NCI-H146 (cell line): ENCODE results near the gene GNA12.

Experiments
- DNase-seq: peaks from one replicate; lab custom pipeline; 2025; lab: John Stamatoyannopoulos, UW

GNA12 gene

DNA sequence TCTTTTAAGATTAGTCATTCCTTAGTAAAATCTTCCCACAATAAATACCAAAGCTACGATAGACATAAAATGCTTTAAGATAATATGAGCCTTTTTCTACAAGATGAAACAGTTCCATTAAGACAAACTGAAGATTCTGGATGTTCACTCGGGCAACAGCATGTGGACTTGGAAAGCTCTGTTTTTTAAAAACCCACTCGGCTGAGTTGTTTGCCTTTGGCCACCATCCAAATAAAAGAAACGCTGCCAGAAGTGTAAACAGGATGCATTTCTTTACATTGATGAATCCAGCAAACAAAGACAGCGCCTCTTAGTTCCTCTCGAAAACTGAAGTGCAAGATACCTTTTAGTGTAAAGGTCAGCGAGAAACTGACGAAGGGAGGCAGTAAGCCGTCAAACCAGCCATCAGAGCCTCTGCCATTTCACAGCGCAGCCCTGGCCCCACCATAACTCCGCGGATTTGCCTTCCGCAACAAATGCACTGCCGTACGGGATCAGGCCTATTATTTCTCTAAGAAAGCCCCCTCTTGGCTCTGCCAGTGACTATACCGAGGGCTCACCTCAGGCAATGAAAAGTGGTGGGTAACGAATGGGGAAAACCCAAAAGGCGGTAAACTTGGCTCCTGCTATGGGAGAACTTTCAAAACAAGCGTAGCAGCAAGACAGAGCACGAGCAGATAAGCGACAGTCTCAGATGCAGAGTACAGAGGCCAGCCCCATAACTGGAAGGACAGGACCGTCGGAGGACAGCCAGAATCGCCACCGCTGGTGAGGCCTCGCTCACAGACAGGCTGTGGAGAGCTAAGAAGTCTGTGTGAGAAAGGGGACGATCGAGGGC, 41.4 kb downstream of the GNA12 start:
- no peak for DNase-seq

DNA sequence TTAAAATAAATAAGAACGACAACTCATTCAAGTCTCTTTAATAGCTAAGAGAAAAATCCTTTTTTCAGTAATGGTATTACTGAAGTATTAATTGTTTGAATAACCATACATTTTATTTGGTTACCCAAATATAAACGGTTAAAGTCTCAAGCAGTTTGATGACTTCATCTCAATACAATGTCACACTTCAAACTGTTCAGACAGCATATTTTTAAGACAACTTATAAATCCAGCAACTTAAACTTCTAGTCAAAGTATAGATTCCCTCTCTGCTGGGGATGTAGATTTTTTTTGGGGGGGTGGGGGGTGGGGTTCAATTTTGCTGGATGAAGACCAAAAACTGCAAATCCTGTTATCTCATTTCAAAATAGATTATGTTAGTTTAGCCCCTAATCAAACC, 42.0 kb downstream of the GNA12 start:
- DNase-seq = no peak

DNA sequence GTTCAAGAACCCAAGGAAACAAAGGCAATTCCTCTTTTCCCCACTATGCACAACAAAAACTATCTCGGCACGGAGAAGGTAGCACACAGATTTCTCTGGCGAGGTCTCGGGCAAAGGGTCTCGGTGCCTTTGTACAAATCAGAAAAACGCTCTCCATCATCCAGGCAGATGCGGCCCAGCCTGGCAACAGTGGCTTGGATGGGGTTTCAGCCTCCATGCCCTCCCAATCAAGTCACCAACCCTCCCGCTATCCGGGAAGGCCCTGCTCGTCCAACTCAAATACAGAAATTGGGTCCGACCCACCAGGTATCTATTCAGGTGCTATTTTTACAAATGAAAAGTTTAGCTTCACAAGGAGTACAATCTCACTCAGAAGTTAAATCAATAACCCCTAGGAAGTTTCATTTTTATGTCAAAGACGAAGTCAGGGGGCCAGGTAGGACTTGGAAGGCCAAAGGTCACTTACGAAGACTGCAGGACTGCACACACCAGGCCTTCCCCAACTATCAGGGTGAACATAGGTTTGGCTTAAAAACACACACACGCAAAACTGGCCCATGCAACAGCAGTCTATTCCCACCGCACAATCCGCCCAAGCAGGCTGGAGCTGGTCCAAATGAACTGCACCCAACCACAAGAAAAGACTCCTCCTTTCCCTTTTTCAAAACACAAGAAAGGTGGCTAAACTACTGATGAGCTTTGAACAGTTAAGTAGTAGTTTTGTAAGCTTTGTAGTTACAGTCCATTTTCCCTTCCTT, 43.0 kb downstream of the GNA12 start:
- DNase-seq = no peak

DNA sequence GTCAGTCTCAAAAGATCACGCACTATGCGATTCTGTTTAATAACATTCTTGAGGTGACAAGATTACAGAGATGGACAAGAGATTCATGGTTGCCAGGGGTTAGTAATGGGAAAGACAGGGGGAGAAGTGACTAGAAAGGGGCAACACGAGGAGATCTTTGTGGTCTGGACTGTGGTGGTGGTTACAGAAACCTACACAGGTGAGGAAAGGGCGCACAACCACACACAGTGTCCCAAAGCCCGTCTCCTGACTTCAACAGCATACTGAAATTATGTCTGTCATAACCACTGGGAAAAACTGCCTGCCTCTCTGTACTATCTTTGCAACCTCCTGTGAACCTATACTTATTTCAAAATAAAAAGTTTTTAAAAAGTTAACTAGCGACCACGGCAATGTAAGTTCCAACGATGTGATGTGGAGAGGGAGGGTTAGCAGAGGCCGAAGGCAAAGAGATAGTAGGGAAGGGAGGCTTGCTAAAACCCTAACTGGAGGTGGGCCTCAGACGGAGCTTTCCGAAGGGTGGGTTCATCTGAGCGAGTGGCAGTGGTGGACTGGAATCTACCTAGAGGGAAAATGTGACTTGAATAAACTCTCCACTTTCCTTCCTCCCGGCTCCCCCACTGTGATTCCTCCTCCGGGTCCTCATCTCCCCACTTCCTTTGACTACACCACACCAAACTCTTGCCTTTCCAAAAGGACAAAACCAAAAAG, 43.7 kb downstream of the GNA12 start:
- no peak for DNase-seq

DNA sequence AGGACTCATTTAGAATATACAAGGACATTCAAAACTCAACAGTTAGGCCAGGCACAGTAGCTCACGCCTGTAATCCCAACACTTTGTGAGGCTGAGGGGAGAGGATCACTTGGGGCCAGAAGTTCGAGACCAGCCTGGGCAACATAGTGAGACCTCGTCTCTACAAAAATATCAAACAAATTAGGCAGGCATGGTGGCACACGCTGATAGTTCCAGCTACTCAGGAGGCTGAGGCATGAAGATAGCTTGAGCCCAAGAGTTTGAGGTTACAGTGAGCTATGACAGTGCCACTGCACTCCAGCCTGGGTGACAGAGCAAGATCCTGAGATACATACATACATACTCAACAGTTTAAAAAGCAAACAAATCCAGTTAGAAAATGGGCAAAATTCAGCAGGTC, 44.9 kb downstream of the GNA12 start:
- DNase-seq = no peak

DNA sequence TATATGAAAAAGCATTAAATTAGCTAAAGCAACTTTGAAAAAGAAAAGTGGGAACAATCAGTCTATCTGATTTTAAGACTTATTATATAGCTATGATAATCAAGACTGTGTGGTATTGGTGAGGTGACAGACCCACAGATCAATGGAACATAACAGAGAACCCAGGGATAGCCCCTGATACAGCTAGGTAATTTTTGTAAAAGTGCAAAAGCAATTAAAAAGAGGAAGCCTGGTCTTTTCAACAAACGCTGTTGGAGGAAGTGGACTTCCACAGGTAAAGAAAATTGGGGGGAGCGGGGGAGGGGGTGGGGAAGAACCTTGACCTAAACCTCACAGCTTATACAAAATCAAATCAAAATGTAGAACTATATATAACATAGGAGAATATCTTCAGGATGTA, 45.4 kb downstream of the GNA12 start:
- DNase-seq = no peak

DNA sequence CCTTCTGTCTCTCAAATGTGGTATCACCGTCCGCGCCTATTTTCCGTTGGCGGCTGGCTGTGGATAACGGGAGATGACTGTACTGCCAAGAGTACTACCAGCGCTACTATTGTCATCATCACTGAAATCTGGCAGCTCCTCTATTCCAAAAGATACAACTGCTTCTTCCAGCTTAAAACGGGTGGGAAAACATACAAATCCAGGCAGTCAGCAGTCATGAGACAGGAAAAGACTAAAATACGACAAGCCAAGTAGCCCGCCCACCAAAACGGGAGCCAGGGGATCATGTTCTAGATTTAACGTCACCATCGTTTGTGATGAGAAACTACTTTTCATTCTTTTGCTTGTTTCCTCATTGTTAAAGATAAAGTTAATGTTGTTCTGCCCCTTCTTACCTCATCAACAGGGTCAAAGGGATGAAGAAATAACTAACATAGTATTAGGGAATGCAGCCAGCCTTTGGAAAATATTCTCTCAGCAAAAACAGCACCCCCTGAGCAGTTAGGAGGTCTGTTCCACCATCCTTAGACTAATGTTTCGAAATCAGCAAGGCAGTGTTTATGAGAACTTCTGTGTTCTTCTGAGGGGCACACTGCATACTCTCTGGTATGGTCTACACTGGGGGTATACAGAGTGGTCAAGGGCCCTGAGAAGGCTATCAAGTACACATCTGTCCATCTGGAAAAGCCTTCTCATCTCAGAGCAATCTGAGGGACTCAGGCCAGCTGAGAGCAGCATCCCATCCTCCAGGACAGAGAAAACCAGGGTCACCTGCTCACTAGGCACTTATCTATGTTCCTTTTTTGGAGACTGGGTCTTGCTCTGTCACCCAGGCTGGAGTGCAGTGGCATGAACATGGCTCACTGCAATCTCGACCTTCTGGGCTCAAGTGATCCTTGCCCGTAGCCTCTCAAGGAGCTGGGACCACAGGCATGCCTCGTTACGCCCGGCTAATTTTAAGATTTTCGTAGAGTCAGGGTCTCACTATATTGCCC, 47.5 kb downstream of the GNA12 start:
- no peak for DNase-seq

DNA sequence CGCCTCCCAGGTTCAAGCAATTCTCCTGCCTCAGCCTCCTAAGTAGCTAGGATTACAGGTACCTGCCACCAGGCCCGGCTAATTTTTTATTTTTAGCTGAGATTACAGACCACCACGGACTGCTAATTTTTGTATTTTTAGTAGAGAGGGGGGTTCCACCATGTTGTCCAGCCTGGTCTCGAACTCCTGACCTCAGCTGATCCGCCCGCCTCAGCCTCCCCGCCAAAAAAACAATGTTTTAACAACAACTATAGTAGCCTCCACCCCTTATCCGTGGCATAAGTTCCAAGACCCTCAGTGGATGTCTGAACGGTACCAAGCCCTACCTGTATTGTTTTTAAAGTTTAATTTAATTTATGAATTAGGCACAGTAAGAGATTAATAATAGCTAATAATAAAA, 48.2 kb downstream of the GNA12 start:
- DNase-seq = no peak

DNA sequence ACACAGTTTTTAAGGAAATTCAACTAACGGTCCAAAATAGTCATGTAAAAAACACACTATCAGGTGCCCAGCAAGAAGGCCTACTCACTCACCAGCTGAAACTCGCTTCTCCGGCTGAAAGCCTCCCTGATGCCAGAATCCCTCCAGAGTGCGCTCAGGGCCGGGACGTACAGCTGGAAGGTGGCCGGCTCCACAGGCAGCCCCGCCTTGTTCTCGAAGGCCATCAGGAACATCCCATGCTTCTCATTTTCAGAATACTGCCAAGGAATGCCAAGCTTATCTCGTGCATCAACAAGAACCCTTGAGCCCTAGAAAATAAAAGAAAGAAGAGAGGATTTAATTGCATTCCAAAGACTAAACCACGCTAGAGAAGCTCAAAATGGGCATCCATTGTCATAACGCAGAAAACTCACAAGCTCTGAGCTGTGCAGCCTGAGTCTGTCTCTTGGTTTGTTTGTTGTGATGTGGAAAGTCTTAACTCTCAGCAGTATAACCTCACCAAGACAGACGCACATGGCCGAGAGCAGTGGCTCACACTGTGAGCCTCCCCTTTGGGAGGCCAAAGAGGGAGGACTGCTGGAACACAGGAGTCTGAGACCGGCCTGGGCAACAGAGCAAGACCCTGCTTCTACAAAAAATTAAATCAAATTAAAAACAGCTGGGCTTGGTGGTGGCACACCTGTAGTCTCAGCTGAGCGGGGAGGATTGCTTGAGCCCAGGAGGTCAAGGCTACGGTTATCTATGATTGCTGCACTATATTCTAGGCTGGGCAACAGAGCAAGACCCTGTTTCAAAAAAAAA, 49.1 kb downstream of the GNA12 start:
- DNase-seq = no peak

DNA sequence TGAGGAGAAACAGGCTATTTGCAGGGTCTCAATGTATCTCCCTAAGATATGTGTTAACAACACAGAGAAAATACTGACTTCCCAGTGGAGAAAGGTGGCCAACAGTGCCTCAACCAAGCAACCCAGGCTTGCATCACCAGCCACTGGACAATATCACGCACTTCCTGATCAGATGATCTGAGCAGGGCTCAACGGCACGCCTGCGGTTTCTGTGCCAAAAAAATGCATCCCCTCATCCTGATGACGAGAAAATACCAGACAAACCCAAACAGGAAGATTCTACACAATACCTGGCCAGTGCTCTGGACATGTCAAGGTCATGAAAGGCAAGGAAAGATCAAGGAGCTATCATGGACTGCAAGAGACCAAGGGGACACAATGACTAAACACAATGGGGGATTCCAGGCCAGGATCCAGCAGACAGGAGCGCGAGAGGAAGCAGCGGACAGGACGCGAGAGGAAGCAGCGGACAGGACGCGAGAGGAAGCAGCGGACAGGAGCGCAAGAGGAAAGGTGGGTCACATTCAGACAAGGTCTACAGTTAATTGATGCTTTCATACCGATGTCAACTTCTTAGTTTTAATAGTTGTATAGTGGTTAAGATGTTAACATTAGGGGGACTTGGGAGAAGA, 51.1 kb downstream of the GNA12 start:
- DNase-seq = no peak

DNA sequence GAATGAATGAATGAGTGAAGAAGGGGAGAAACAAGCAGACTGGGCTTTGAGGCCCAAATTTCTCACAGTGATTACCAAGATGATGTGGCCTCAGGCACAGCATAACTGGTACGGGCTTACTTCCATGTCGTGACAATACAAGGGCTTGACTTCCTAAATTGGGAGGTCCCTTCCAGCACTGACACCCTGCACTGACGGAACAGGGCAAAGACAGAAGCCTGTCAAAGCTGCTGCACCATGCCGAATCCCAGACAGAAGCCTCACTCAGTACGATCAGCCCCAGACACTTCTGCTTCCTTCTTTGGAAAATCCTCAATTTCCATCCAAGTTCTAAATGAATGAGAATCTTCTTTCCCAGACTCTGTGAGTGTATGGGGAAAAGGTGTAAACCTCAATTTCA, 51.9 kb downstream of the GNA12 start:
- no peak for DNase-seq

DNA sequence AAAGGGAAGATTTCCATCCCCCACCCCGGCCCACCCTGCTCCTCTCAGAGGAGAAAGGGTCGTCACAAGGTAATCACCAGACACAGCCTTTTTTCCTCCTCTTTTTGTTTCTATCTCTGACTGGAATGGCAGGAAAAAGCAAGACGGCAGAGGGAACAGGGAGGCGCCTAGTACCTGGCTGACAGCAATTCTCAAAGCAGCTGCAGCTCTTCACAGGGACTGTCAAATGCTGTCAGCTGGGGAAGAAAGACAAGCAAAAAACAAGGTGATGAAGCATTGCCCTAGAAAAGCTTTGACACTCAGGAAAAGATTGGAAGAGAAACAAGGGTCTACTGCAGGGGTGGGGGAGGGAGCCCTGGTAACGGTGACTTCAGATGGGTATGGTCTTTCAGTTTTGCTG, 52.7 kb downstream of the GNA12 start:
- no peak for DNase-seq

DNA sequence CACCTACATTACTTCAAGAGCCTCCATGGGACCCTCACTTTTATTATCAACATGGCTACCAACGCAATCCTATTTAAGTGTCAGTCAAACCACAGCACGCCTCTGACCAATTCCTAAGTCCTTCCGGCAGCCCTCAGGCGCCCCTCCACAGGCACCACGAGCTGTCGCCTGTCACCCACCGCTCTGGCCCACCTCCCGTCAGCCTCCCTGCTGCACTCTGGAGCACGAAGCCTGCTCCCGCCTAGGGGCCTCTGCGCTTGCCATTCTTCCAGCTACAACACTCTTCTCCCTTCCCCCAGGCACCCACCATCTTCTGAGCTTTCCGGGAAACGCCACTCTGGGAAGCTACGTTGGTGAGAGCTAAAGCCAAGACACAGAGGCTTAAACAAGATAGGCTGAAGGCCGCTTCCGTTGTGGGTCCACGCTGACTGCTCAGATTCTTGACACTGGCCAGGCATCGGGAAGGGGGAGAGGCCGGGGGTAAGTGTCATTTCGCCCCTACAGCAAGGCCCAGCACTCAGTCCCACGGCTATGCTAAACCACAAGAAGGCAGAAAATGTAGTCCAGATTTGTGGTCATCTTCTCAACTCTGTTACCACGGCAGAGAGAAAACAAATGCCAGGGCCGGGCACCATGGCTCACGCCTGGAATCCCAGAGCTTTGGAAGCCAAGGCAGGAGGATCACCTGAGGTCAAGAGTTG, 56.7 kb downstream of the GNA12 start:
- DNase-seq = no peak

DNA sequence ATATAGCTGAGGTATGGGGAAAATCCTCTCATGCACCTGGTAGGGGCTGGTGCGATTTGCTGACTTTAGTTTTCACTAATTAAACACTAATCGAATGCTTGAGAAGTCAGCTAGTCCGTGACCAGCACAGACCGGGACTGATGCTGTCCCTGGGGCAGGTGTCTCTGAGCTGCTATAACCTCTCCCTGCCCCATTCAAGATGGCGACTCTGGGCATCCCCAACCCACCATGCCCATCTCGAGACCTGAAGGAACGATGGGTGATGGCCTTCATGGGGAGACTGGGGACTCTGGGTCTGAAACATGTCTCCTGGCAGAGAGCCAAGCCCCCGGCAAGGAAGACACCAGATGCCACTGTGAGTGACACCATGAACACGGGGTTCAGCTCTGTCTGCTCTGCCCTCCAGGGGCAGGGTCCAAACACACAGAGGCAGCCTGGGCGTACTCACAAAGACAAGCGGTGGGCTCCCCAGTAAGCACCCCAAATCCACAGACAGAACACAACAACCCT, 57.4 kb downstream of the GNA12 start:
- DNase-seq = no peak

DNA sequence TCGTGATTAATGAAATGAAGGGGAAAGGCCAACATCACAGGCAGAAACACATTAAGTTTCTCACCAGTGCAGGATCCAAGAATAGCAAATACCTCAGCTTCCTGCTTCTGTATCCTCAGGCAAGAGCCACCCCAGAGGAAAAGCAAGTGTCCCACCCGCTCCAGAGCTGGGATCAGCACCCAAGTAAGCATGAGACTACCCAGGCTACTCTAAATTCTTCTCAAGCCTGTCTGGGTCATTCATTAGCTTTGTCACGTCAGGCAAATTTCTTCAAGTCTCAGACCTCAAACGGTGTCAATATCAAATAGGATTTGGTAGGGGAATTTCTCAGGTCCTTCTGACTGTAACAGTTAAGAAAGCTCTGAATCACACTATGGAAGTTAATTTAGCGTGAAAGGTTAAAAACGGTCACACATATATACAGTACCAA, 59.0 kb downstream of the GNA12 start:
- no peak for DNase-seq

DNA sequence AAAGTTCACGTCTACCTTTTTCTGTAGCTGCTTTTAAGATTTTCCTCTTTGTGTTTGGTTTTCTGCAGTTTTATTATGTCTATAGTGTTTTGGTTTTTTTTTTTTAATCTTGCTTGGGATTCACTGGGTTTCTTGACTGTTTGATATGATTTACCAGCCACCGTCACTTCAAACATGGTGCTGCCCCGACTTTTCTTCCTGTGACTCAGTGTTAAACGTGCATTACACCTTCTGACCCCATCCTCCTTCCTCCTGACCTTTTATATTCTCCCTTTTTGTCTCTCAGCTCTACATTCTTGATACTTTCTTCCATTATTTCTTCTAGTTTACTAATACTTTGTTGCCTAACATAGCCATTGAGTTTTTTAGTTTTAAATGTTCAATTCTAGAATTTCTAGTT, 61.5 kb downstream of the GNA12 start:
- no peak for DNase-seq

DNA sequence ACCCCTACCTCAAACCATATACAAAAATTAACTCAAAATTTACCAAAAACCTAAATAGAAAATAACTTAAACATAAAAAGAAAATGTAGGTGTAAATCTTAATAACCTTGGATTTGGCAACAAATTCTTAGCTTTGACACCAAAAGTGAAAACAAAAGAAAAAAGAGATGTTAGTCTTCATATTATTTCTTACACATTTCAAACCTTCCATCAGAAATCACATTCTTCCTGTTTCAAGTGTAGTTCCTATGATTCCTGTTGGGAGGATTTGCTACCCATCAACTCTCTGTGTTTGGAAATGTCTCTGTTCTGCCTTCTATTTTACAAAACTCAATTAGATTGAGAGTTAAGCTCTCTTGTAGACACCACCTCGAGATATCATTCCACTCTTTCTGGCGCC, 62.0 kb downstream of the GNA12 start:
- DNase-seq = no peak

DNA sequence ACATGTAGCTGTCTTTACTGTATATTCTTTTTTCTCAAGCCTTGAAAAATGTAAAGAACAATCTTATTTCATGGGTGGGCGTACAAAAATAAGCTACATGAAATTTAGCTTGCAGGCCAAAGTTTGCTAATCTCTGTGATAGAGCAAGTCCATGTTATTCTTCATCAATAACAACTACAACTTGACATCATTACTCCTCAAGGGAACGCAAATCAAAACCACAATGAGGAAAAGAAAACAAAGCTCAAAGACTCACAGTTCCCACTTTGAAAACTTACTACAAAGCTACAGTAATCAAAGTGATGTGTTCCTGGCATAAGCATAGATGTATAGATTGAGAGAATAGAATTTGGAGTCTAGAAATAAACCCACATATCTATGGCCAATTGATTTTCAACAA, 62.5 kb downstream of the GNA12 start:
- no peak for DNase-seq

DNA sequence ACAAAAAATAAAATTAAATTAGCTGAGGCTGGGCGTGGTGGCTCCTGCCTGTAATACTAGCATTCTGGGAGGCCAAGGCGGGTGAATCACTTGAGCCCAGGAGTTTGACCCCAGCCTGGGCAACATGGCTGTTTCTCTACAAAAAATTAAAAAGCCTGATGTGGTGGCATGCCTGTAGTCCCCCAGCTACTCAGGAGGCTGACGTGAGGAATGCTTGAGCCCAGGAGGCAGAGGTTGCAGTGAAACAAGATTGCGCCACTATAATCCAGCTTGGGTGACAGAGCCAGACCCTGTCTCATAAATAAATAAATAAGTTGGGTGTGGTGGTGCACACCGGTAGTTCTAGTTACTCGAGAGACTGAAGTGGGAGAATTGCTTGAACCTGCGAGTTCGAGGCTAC, 65.1 kb downstream of the GNA12 start:
- DNase-seq = no peak
